GM21390 (cell line): ENCODE results near the gene PLEKHA8.

Experiments
- ATAC-seq: cut with Tn5 transposase; IDR thresholded peaks from one replicate; pipeline ENCODE4 v1.9.1; 2021; ENCODE audit not compliant: unreplicated experiment

PLEKHA8 gene

DNA sequence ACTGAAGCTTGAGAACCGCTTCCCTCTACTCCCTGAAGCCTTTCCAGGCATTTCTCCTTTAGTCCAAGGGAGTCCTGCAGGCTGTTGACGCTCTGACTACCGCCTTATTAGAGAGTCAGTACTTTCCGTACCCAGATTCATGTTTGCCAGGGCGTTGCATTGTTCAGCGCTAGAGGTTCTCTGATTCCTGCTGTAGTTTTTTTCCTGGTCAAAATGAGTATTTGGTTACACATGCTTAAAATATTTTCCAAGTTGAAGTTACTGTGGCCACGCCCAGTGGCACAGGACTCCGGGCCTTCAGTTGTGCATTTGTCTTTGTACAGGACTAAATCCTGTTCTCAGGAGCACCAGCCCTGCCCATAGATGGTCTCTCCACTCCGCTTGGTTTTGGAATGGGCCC, 114.5 kb downstream of the PLEKHA8 start:
- no peak for ATAC-seq

DNA sequence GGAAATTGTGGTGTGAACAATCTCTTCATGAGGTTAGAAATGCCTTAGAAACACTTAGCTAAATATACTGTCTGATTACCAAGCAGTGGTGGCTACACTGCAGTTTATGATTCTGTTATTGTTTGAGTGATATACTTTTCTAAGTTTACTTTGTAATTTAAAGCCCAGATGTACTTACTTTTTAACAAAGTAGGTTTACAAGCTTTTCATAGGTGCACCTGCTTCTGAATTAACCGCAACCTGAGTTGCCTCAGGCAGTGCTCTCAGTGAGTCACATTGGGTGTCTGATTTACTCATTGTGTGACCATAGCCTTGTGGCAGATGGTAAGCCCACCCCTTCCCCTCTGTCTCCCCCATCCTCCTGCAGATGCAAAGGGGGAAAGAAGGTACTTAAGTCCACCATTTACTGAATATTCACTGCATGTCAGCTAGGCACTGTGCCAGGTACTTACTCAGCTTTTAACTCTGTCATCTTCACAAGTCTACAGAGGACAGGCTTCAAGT, 115.6 kb downstream of the PLEKHA8 start:
- ATAC-seq, result no peak

DNA sequence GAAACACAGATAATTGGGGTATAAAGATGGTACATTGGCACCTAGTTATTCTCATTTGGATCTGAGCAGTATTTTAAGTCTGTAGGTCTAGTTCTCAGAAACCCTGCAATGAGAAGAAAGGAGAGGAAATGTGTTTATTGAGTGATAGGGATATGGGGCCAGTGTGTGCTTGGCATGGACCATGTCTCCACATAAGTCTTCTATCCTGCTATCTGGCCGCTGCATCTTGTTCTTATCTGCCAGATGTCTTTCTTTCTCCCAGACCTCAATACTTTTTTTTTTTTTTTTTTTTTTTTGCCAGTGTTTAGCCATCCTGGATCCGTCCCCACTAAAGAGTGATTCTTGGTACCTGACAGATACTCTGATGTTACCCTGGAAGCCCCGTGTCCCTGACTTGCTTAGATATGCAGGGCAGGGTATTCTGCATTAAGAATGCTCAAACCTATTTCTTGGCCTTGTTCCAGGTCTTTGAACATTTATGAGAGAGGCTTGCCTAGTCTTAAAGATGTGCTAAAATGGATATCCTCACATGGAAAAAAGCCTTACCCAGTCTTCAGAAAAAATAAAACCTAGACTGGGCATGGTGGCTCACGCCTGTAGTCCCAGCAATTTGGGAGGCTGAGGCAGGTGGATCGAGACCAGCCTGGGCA, 116.6 kb downstream of the PLEKHA8 start:
- ATAC-seq, result no peak

DNA sequence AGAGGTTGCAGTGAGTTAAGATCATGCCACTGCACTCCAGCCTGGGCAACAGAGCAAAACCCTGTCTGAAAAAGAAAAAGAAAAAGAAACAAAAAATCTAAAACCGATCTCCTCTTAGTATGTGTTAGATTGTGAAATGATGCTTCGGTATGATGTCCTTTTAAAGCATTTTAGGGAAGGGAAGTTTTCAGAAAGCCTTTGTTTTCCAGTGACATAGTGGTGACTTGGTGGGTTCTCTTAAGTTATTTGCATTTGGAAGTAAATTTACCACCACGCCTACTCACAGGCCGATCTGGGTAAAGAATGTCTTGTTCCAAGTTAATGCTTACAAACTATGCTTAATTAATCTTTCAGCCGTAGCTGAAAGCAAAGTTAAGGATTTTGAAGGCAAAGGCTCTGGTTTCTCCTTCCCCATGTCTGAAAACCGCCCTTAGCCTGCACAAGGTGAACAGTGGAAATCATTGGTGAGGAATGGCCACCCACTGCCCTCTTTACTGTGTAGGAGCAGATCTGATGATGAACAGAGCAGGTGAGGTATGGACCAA, 117.3 kb downstream of the PLEKHA8 start:
- no peak for ATAC-seq

DNA sequence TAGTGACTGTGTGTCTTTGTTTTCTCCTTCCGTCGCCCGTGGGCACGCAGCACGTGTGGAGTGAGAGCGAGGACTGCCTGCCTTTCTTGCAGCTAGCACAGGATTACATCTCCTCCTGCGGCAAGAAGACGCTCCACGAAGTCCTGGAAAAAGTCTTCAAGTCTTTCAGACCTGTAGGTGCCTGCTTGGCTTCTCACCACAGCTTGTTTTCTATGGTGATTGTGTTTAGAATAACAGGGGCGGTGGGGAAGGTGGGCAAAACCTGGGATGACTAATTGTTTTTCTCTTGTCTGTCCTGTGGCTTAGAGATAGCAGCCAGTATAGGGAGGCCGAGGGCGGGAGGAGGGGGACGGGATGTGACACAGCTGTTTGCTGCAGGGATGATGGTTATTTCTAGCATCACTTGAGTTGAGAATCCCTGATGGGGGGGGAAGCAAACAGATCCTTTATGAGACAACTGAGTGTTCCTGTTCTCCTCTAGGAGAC, 118.0 kb downstream of the PLEKHA8 start:
- no peak for ATAC-seq

DNA sequence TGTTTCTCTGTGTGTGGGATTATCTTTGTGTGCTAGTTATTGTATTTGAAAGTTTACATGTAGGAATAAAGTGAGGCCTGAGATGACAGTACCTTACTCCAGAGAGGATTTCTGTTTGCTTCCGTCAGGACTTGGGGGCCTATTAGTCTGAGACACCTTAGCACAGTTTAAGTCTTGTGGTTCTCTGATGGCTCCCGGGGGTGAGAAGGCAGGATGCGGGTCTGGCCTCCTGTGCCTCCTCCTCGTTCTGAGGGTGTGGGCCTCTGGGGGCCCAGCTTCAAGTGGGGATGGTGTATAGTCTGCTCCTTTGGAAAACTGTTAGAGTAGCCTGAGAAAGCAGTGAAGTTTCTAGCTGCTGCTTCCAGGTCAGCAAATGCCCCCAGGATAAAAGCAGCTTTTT, 119.0 kb downstream of the PLEKHA8 start:
- ATAC-seq, result no peak

DNA sequence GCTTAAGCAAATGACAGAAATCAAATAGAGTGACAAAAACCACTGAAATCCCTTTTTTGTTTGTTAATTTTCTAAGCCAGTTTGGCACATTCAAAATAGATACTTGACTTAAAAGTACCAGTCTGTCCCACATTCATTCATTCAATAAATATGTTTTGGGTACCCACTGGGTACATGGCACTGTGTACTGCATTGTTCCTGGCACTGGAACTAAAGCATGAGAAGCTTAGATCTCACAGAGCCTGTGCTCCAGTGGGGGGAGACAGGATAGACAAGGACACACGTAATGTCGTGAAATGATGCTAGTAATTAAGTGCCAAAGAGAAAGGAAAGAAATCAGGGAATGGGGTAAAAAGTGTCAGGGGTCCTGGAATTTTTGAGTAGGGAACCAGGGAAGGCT, 119.6 kb downstream of the PLEKHA8 start:
- no peak for ATAC-seq

DNA sequence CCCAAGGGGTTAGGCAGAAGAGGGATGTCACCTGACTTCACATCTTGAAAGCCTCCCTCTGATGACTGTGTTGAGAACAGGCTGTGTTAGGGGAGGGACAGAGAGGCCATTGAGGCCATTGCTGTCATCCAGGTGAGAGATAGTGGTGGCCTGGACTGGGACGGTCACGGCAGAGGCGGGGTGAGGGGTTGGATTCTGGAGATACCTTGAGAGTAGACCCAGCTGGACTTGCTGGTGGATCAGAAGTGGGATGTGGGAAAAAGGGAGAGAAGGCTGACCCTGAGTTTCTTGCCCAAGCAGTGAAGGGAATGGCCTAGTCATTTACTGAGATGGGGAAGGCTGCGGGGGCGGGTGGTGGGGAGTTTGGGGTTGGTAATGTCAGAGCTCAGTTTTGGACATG, 120.2 kb downstream of the PLEKHA8 start:
- ATAC-seq, result no peak

DNA sequence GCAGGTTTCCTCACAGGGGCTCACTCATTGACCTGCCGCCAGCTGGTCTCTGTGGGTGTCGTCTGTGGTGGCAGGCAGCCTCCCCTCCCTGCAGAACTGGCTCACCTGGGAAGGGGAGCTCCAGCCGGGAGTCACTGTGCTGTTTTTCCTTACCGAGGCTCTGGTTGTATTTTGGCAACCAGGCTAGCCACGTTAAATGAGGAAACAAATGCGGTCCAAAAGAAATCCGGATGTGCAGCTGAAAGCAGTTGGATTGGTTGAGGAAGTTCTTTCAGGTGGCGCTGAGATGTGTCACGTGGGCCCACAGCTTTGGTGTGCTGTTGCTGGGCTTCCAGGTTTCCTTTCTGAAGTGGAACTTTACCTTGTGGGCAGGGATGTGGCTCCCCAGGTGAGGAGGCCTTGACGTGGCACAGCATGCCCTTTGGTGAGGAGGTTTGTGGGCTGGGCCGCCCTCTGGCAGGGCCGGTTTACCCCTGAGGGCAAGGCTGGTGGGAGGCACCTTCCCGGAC, 120.8 kb downstream of the PLEKHA8 start:
- no peak for ATAC-seq

DNA sequence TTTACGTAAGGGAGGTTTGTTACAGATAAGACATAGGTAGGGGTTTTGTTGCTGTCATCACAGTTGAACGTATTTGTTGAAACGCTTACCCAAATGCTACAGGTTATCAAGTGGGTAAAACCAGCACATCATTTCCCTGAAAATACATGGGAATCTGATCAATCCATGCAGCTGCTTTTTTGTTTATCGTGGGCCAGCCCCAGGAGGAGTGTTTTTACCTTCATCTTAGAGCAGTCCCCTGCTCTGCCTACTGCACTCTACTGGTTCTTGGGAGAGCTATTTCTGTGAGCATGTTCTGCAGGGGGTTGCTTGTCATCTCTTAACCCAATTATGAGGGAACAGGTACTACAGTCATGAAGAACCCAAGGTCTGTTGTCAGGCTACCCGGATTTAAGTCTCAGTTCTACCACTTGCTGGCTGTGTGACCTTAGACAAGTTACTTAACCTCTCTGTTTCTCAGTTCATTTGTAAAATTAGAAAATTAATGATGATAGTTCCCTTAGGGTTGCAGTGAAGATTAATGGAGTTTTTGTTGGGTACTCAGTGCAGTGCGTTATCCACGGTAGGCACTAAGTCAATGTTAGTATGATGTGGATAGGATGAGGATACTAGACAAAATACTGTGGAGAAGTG, 121.5 kb downstream of the PLEKHA8 start:
- ATAC-seq, result no peak

DNA sequence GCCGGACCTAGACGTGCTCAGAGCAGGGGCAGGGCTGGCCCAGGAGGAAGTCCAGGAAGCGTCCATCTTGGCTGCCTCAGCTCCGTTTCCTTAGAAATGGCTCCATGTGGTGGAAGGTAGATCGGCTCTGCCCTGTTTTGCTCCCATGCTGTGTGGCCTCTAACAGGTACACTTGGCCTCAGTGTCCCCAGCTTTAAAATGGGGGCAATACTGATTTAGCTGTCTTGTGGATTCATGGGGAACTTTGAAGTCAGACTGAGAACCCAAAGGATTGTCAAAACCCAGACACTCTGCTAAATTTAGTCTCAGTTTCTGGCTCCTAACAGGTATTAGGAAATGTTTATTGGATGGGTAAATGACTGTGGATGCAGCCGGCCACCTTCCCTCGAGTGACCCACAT, 122.5 kb downstream of the PLEKHA8 start:
- ATAC-seq, result no peak

DNA sequence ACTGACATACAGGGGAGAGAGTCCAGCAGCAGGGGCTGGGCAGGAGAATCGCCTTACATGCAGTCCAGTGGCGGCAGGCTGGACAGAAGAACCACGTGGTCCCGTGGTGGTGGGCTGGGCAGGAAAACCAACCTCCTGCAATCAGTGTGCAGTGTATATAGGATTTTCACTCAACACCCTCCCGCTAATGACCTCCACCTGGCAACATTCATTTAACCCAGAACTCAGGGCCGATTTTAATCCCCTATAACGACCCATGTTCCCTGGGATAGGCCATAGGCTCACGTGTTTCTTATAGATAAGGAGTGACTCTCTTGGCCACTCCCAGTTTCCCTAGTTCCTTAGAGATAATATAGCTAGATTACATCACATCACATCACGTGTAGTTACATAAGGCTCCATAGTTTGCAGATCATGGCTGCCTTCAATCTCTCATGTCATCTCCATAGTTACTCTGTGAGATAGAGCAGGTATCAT, 125.9 kb downstream of the PLEKHA8 start:
- ATAC-seq, result no peak

DNA sequence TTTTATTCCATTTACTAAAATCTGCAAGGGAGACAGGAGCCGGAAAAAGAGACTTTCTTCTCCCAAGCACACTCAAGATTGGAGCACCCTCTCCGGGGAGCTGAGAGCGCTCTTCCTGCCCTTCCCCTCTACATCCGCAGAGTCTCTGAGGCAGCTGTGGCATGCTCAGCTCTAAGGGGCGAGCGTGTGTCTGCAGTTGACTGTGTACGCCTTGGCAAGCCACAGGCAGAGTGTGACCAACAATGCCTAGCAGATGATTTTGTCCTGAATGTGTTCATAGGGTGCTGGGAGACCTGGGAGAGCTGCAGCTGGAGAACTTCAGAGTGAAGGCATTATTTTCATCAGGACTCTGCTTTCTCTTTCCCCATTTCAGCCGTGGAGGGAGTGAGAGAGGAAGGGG, 127.3 kb downstream of the PLEKHA8 start:
- no peak for ATAC-seq

DNA sequence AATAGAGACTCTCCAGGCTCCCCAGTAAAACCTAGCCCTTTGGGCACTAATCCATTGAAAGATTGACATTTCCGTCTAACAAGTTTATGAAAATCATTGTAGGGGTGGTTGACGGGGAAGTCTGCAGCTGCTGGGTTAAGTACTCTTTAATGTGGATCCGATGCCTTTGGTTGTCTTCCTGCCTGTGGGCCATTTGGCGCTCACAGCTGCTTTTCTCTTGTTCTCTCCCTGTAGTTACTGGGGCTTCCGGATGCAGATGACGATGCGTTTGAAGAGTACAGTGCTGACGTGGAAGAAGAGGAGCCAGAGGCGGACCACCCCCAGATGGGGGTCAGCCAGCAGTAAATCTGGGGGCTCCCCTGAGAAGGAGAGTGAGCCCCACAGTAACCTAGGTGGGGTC, 129.0 kb downstream of the PLEKHA8 start:
- no peak for ATAC-seq

DNA sequence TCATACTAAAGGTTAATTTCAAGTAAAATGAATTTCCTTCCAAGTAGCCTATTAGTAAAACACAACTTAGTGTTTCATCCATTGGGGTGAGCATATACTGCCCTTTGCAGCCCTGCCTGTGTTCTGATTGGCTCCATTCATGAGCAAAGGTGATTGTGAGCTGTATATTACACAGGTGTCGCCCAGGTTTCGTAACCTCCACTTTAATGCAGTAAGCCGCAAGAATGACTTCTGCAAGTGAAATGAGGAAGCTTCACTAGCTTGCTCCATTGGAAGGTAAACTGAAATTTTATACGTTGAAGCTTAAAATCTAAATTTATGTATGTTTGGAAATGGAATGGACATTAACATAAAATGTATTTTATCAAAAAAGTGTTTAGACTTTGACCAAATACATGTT, 131.0 kb downstream of the PLEKHA8 start:
- no peak for ATAC-seq

DNA sequence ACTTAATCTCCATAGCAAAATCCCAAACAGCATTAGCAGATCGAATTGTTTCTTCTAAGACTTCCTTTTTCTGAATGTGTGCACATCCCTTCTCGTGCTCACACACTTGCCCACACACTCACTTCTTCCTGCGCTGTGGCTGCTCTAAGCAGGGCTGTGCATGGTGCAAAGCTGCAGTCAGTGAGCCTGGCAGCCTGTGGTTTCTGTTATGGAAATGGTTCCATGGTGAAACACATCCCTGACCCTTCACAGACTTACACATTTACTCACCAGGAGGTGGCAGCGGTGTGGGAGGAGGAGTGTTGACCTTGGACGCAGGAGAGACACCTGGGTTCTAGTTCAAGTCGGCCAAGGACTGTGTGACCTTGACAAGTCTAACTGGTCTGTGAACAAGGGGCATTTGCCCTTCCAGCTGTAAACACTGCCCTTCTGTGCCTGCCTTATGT, 131.5 kb downstream of the PLEKHA8 start:
- no peak for ATAC-seq

DNA sequence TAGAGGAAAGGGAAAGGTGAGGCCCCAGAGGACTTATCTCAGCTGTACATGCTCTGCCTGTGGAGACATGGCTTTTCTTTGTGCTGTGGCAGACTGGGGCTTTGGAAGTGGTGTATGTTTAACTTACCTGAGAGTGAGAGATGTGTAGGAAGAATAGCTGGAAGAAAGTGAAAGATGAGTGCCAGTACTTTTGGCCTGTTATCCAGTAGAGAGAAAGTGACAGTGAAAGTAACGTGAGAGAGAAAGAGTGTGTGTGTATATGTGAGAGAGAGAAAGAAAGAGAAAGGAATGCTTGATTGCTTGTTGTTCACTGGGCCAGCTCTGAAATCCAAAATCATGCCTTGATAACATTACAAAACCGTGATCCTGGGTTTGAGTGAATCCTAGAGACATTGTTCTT, 132.1 kb downstream of the PLEKHA8 start:
- ATAC-seq, result no peak

DNA sequence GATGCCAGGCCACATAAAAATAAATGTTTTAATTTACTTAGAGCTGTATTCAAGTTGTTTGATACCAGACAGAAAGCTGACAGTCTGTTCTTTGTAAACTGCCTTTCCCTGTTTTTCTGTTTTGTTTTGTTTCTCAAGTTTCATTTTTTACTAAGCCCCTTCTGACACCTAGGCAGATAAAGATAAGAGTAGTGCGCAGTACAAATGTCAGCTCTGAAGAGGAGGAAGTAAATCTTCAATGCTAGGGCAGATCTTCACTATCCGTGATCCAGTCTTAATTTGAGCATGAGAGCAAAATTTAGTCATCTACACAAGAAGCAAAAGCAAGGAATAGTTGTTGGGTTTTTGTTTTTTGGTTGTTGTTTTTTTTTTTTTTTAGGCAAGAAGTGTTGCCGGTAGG, 133.9 kb downstream of the PLEKHA8 start:
- no peak for ATAC-seq

DNA sequence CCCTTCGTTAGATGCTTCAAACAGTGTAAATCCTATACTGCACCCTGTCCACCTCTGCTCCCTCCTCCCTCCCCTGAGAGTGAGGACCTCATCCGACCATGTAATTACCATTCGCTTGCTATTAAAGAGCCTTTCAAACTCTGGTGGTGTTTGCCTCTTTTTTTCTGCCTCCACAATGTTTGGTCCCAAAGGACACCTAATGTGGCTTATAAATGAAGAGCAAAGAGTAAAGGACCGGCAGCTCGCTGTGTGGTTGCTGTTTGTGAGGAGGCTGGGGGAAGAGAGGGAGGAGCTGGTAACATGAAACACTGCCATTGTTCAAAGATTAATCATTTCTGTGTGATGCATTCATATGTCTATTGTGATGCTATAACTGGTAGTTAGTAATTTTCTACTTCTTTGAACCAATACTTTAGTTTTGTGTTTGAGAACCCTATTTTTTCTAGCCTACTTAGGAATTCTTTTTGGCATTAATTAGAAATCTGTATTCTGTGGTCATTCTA, 134.5 kb downstream of the PLEKHA8 start:
- no peak for ATAC-seq

DNA sequence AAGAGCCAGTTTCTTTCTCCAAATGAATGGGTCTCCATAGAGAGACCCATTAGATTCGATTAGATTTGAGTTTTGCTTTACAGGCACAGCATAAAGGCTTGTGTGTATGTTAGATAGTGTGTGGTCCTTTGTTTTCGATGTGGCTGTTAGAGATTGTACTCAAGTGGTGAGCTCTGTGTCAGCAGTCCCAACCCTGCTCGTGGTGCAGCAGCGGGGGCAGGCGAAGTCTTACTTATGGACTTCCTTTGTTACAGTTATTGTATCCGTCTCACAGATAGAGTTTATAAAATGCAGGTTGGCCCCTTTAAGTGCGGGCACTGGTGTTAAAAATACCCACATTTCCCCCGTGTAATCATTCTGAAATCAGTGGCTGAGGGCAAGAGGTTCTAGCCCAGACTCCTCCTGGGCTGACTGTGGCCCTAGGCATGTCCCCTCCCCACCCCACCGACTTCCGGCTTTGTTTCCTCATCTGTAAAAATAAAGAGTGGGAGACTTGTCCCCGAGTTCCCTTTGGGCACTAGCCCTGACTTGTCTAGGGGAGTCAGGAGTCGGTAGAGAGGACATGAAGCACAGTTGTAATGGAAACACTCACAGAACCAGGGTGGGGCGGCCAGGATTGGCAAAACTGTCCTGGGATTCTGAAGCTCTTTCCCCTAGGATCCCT, 135.2 kb downstream of the PLEKHA8 start:
- ATAC-seq, result no peak

DNA sequence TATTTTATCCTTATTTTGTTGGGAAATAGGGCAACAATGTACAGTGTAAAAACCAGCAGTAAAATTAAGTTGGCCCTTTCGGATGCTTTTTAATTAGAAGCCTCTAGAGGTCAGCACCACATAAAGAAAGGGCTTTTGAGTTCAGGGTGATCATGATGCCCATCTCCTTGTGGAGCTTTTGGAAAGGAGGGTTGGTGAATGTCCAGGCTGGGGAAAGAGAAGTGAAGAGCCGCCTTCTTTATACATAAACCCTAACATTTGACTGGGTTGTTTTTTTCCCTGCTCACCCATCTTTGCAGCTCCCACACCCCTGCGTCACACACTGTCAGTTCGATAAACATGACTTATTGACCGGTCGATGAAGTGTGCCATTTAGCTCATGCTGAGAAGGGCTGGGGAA, 136.4 kb downstream of the PLEKHA8 start:
- ATAC-seq, result no peak
